ENCODE data around the gene ZNF814.
"Not testable (repeated sequence)": the region's sequence is repeated elsewhere in the genome, so short reads cannot be mapped to it uniquely, and the experiment has no call there.

ZNF814 gene

GRCh38 chr19:57817976-57818375 is 70.9 kb downstream of the ZNF814 start:
- DNase-seq (ENCODE audit: low read depth in 2 of 2): no peak

GRCh38 chr19:57816652-57817051 is 72.2 kb downstream of the ZNF814 start:
- DNase-seq (ENCODE audit: low read depth in 2 of 2): no peak

GRCh38 chr19:57815247-57816075 is 73.4 kb downstream of the ZNF814 start:
- DNase-seq (ENCODE audit: low read depth in 2 of 2): no peak

GRCh38 chr19:57814505-57815246 is 74.2 kb downstream of the ZNF814 start, which contains the start of gene ZNF552:
Gene ZNF552, minus strand, starts transcription at chr19:57814913. Its CDS starts 170 bp downstream, at chr19:57814743.
- peak; percentile 60 to 62 for DNase-seq (ENCODE audit: low read depth in 2 of 2)

GRCh38 chr19:57813919-57814504 is 74.8 kb downstream of the ZNF814 start:
- no peak for DNase-seq (ENCODE audit: low read depth in 2 of 2)

- DNase-seq (ENCODE audit: low read depth in 2 of 2): not testable (repeated sequence)
Measured at GRCh38 chr19:57812975-57813820, 75.6 kb downstream of the ZNF814 start.

- no peak for DNase-seq (ENCODE audit: low read depth in 2 of 2)
Measured at GRCh38 chr19:57812226-57812625, 76.6 kb downstream of the ZNF814 start.

GRCh38 chr19:57810410-57811295 is 78.2 kb downstream of the ZNF814 start:
- DNase-seq (ENCODE audit: low read depth in 2 of 2): not testable (repeated sequence)

GRCh38 chr19:57807541-57807940 is 81.3 kb downstream of the ZNF814 start:
- DNase-seq (ENCODE audit: low read depth in 2 of 2): no peak

- no peak for DNase-seq (ENCODE audit: low read depth in 2 of 2)
Measured at GRCh38 chr19:57803594-57804325, 85.1 kb downstream of the ZNF814 start.

- DNase-seq (ENCODE audit: low read depth in 2 of 2): no peak
Measured at GRCh38 chr19:57803265-57803593, 85.6 kb downstream of the ZNF814 start.

- DNase-seq (ENCODE audit: low read depth in 2 of 2): no peak
Measured at GRCh38 chr19:57802269-57802668, 86.6 kb downstream of the ZNF814 start.

GRCh38 chr19:57800696-57801095 is 88.1 kb downstream of the ZNF814 start:
- DNase-seq (ENCODE audit: low read depth in 2 of 2): no peak

Data from stimulated activated CD8-positive, alpha-beta memory T cell treated with anti-CD3 and anti-CD28 coated beads, Interleukin-15, amount 100 ng/mL, for 48 hours (primary cell).